ENCODE measurements around the gene NOXO1. TPM values are rescaled to one million over a fixed set of nuclear protein-coding genes. Genes with fewer than 3 reads are reported as not detected.
A peak's percentile ranks its signal among the peaks of the same experiment; 100 is the strongest.

The NOXO1 gene
- total and polyA plus RNA-seq, 9 of the 15 experiments (the other 6 are each of a cell fraction or from before 2014, with no cell fraction given), result not detected

DNA sequence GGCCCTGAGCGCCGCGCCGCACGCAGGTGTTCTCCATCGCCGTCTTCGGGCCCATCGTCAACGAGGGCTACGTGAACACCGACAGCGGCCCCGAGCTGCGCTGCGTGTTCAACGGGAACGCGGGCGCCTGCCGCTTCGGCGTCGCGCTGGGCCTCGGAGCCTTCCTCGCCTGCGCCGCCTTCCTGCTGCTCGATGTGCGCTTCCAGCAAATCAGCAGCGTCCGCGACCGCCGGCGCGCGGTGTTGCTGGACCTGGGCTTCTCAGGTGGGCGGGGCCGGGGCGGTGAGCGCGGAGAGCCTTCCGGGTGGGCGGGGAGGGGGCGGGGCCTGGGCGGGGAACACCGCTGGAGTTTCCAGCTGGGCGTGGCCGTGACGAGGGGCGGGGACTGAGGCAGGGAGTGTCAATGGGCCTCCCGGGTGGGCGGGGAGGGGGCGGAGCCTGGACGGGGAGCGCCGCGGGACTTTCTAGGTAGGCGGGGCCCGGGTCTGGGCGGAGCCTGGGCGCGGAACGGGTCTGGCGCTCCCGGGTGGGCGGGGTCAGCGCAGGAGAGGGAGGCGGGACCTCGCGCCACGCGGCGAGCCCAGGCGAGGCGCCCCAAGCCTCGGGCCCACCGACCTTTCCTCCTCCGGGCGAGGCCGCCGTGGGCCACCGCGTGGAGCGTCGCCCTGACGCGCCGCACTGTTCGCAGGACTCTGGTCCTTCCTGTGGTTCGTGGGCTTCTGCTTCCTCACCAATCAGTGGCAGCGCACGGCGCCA is 10.9 kb upstream of the NOXO1 start (continued):
- TF ChIP-seq TOE1 (IDR thresholded peaks at IDR 0.05; ENCODE audit: borderline replicate concordance) (no peak), TOE1 (CRISPR knock-in tag; IDR thresholded peaks at IDR 0.05; ENCODE audit: borderline replicate concordance, low read depth) (0 out of 2 replicates have a peak, but pooled peaks have one; percentile 89), BRCA1 (IDR thresholded peaks at IDR 0.05) (no peak), BRCA1 (CRISPR knock-in tag; IDR thresholded peaks at IDR 0.05) (no peak), ZNF232 (CRISPR knock-in tag; IDR thresholded peaks at IDR 0.05) (no peak), ZNF212 (CRISPR knock-in tag; IDR thresholded peaks at IDR 0.05) (no peak), PTTG1 (tag; IDR thresholded peaks at IDR 0.05; ENCODE audit: low read depth) (no peak), NFIX (CRISPR knock-in tag; IDR thresholded peaks at IDR 0.05; ENCODE audit: low read depth) (no peak), NFIC (IDR thresholded peaks at IDR 0.05) (0 out of 2 replicates have a peak, but pooled peaks have one; percentile 8), EP400 (IDR thresholded peaks at IDR 0.05) (peak; percentile 84; the same call in 1 of the 2 replicates), ZBTB8A (IDR thresholded peaks at IDR 0.05; ENCODE audit: partially characterized antibody) (no peak), DDX20 (tag; IDR thresholded peaks at IDR 0.05; ENCODE audit: low read depth) (no peak), TAF1 (IDR thresholded peaks at IDR 0.05; ENCODE audit: control insufficient read depth, extremely low read depth, insufficient read depth, low read length, severe bottlenecking) (peak; percentile 25), GATAD2B (IDR thresholded peaks at IDR 0.05; ENCODE audit: borderline replicate concordance) (no peak), ZFPM2 (CRISPR knock-in tag; IDR thresholded peaks at IDR 0.05) (no peak)
- TF ChIP-seq, protein P1, sequence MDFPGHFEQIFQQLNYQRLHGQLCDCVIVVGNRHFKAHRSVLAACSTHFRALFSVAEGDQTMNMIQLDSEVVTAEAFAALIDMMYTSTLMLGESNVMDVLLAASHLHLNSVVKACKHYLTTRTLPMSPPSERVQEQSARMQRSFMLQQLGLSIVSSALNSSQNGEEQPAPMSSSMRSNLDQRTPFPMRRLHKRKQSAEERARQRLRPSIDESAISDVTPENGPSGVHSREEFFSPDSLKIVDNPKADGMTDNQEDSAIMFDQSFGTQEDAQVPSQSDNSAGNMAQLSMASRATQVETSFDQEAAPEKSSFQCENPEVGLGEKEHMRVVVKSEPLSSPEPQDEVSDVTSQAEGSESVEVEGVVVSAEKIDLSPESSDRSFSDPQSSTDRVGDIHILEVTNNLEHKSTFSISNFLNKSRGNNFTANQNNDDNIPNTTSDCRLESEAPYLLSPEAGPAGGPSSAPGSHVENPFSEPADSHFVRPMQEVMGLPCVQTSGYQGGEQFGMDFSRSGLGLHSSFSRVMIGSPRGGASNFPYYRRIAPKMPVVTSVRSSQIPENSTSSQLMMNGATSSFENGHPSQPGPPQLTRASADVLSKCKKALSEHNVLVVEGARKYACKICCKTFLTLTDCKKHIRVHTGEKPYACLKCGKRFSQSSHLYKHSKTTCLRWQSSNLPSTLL (IDR thresholded peaks at IDR 0.05), result no peak
- TF ChIP-seq, protein P2, sequence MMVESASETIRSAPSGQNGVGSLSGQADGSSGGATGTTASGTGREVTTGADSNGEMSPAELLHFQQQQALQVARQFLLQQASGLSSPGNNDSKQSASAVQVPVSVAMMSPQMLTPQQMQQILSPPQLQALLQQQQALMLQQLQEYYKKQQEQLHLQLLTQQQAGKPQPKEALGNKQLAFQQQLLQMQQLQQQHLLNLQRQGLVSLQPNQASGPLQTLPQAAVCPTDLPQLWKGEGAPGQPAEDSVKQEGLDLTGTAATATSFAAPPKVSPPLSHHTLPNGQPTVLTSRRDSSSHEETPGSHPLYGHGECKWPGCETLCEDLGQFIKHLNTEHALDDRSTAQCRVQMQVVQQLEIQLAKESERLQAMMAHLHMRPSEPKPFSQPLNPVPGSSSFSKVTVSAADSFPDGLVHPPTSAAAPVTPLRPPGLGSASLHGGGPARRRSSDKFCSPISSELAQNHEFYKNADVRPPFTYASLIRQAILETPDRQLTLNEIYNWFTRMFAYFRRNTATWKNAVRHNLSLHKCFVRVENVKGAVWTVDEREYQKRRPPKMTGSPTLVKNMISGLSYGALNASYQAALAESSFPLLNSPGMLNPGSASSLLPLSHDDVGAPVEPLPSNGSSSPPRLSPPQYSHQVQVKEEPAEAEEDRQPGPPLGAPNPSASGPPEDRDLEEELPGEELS (CRISPR knock-in tag; IDR thresholded peaks at IDR 0.05; ENCODE audit: borderline replicate concordance), result no peak
- TF ChIP-seq, protein P3, sequence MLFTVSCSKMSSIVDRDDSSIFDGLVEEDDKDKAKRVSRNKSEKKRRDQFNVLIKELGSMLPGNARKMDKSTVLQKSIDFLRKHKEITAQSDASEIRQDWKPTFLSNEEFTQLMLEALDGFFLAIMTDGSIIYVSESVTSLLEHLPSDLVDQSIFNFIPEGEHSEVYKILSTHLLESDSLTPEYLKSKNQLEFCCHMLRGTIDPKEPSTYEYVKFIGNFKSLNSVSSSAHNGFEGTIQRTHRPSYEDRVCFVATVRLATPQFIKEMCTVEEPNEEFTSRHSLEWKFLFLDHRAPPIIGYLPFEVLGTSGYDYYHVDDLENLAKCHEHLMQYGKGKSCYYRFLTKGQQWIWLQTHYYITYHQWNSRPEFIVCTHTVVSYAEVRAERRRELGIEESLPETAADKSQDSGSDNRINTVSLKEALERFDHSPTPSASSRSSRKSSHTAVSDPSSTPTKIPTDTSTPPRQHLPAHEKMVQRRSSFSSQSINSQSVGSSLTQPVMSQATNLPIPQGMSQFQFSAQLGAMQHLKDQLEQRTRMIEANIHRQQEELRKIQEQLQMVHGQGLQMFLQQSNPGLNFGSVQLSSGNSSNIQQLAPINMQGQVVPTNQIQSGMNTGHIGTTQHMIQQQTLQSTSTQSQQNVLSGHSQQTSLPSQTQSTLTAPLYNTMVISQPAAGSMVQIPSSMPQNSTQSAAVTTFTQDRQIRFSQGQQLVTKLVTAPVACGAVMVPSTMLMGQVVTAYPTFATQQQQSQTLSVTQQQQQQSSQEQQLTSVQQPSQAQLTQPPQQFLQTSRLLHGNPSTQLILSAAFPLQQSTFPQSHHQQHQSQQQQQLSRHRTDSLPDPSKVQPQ (CRISPR knock-in tag; IDR thresholded peaks at IDR 0.05; ENCODE audit: borderline replicate concordance), result no peak
- TF ChIP-seq, protein P4, sequence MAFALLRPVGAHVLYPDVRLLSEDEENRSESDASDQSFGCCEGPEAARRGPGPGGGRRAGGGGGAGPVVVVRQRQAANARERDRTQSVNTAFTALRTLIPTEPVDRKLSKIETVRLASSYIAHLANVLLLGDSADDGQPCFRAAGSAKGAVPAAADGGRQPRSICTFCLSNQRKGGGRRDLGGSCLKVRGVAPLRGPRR (CRISPR knock-in tag; IDR thresholded peaks at IDR 0.05), result no peak
- TF ChIP-seq, protein P5, sequence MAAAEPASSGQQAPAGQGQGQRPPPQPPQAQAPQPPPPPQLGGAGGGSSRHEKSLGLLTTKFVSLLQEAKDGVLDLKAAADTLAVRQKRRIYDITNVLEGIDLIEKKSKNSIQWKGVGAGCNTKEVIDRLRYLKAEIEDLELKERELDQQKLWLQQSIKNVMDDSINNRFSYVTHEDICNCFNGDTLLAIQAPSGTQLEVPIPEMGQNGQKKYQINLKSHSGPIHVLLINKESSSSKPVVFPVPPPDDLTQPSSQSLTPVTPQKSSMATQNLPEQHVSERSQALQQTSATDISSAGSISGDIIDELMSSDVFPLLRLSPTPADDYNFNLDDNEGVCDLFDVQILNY (CRISPR knock-in tag; IDR thresholded peaks at IDR 0.05), result peak; percentile 90

All from K562 (cell line).